Heart left ventricle (tissue), 13 donors: ENCODE results near the gene SLC22A6.

ENCODE experiments used
- POLR2A ChIP-seq, 2 donors: fragments of 450-650 bp; IDR thresholded peaks; one replicate each; pipeline ENCODE4 v1.6.1; 2017; ENCODE audit warnings: antibody characterized with exemption in 2 of 2, mild to moderate bottlenecking in 2 of 2, moderate library complexity in 2 of 2
- TF ChIP-seq, protein P1 (sequence below), 12 donors: fragments of 200-600 bp; sonication (generic) in 4 of 12; IDR thresholded peaks; one replicate each; pipeline versions ENCODE4 v1.5.0 to v1.8.0; 2018 to 2022; ENCODE audit warnings: antibody characterized with exemption in 12 of 12, mild to moderate bottlenecking in 5 of 12
- donor health status: ischemic (EF 13 %, LVEDD 7.1; RV severe dilation, severe dysfunction).
- donor health status: DM: no; HTN: yes; CAD: no.
- donor health status: DM: no; HTN: no; CAD: no.
- donor health status: ischemic (EF 25% LVEDD 6.9; RV normal size, moderate dysfunction).
- donor health status: ischemic (EF 25% LVEDD 5.7; RV mildly dilated, moderate dysfunction).
- donor health status: ischemic (EF 35%, LVEDD 5.7; RV mildly dilated, moderate dysfunction).
- donor health status: nonischemic (EF 11% LVEDD 7.7; RV severe dilation, severe dysfunction).
- donor health status: DM: yes; HTN: yes; CAD: no.
- donor health status: PGD.
- donor health status: ischemic (EF 29% LVEDD 5.4; RV normal size, mild dysfunction).
- donor health status: nonischemic (EF 23%, LVEDD 6.1; RV moderate dilation, normal function).

DNA sequence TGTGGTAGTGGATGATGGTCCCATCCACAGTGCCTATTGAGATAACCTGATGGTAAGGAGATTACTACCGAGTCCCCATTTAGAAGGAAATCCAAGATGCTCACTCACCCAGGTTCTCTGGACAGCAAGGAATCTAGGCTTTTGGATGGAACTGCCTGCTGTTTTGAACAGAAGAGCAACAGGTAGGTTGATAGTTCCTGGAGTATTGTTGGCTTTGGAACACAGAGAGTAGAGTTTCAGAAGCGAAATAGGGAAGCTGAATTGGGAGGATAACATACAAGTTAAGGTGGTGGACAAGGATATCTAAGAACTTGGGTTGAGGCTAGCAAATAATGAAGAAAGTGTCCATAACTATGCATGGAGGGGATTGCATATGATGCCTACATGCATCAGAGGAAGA, 27.6 kb downstream of the SLC22A6 start:
- TF ChIP-seq, protein P1, sequence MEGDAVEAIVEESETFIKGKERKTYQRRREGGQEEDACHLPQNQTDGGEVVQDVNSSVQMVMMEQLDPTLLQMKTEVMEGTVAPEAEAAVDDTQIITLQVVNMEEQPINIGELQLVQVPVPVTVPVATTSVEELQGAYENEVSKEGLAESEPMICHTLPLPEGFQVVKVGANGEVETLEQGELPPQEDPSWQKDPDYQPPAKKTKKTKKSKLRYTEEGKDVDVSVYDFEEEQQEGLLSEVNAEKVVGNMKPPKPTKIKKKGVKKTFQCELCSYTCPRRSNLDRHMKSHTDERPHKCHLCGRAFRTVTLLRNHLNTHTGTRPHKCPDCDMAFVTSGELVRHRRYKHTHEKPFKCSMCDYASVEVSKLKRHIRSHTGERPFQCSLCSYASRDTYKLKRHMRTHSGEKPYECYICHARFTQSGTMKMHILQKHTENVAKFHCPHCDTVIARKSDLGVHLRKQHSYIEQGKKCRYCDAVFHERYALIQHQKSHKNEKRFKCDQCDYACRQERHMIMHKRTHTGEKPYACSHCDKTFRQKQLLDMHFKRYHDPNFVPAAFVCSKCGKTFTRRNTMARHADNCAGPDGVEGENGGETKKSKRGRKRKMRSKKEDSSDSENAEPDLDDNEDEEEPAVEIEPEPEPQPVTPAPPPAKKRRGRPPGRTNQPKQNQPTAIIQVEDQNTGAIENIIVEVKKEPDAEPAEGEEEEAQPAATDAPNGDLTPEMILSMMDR (IDR thresholded peaks at IDR 0.05): no peak
- TF ChIP-seq POLR2A (IDR thresholded peaks at IDR 0.05): no peak
